Keratinocyte (primary cell): ENCODE results near the gene MME. TPM values are rescaled to one million over a fixed set of nuclear protein-coding genes. Genes with fewer than 3 reads are reported as not detected.

Experiments used
- DNase-seq: peaks from one replicate; pipeline ENCODE4 v3.0.0-alpha.2; 2011; ENCODE audit warnings: low read depth, missing footprints, low spot score
- FAIRE-seq: peaks from 2 replicates; lab custom pipeline; 2011; peaks lifted over from hg19 to GRCh38; lab: Jason Lieb, UNC
- H2AFZ ChIP-seq: 2 replicates; pipeline ENCODE4 v1.6.0; 2012; ENCODE audit warnings: low read length, control low read depth, inconsistent platforms; ENCODE audit not compliant: control insufficient read depth
- H3K27ac ChIP-seq: 2 replicates; pipeline ENCODE4 v1.5.1; 2011; ENCODE audit warnings: low read length; ENCODE audit not compliant: control insufficient read depth, insufficient read depth
- H3K27me3 ChIP-seq: 3 replicates; pipeline ENCODE4 v1.6.0; 2011; ENCODE audit warnings: low read length; ENCODE audit not compliant: control insufficient read depth, insufficient read depth; ENCODE audit errors: extremely low read depth
- H3K36me3 ChIP-seq, 2 experiments: 2 replicates in 1 of 2; 3 replicates in 1 of 2; pipeline ENCODE4 v1.5.1; 2011; ENCODE audit warnings: low read length in 2 of 2, mild to moderate bottlenecking in 1 of 2; ENCODE audit not compliant: control insufficient read depth in 2 of 2, insufficient read depth in 2 of 2; ENCODE audit errors: extremely low read depth in 1 of 2
- H3K4me1 ChIP-seq: 3 replicates; pipeline ENCODE4 v1.5.1; 2011; ENCODE audit warnings: low read length; ENCODE audit not compliant: control insufficient read depth, insufficient read depth; ENCODE audit errors: extremely low read depth
- H3K4me2 ChIP-seq: 3 replicates; pipeline ENCODE4 v1.6.0; 2011; ENCODE audit warnings: low read depth, low read length; ENCODE audit not compliant: control insufficient read depth, insufficient read depth; ENCODE audit errors: extremely low read depth
- H3K4me3 ChIP-seq, 3 experiments: fragments of 200-600 bp in 1 of 3; sonication (generic) in 1 of 3; 2 replicates in 2 of 3; 3 replicates in 1 of 3; pipeline ENCODE4 v1.5.1; 2011 to 2016; ENCODE audit warnings: low read length in 3 of 3, mild to moderate bottlenecking in 3 of 3, control low read depth in 2 of 3, inconsistent platforms in 1 of 3, low read depth in 1 of 3, mixed read lengths in 1 of 3, mixed run types in 1 of 3, moderate library complexity in 1 of 3; ENCODE audit not compliant: control insufficient read depth in 2 of 3, insufficient read depth in 2 of 3; ENCODE audit errors: extremely low read depth in 1 of 3
- H3K79me2 ChIP-seq: 2 replicates; pipeline ENCODE4 v1.6.0; 2012; ENCODE audit warnings: low read length; ENCODE audit not compliant: control insufficient read depth, insufficient read depth
- H3K9ac ChIP-seq: 3 replicates; pipeline ENCODE4 v1.6.0; 2011; ENCODE audit warnings: low read length; ENCODE audit not compliant: control insufficient read depth, insufficient read depth; ENCODE audit errors: extremely low read depth
- H3K9me1 ChIP-seq: 3 replicates; pipeline ENCODE4 v1.6.0; 2011; ENCODE audit warnings: low read length; ENCODE audit not compliant: control insufficient read depth, insufficient read depth; ENCODE audit errors: extremely low read depth
- H3K9me3 ChIP-seq: 2 replicates; pipeline ENCODE4 v1.5.1; 2012; ENCODE audit warnings: low read depth, low read length; ENCODE audit not compliant: control insufficient read depth
- H4K20me1 ChIP-seq: 3 replicates; pipeline ENCODE4 v1.6.0; 2011; ENCODE audit warnings: low read length; ENCODE audit not compliant: control insufficient read depth, insufficient read depth; ENCODE audit errors: extremely low read depth
- CTCF ChIP-seq, 3 experiments: IDR thresholded peaks in 1 of 3; conservative IDR thresholded peaks in 1 of 3; optimal IDR thresholded peaks in 1 of 3; 2 replicates in 2 of 3; 3 replicates in 1 of 3; pipeline versions ENCODE3 to v1.5.1; 2011; ENCODE audit warnings: low read length in 3 of 3, mild to moderate bottlenecking in 3 of 3, moderate library complexity in 2 of 3, control low read depth in 1 of 3, inconsistent platforms in 1 of 3; ENCODE audit not compliant: insufficient read depth in 2 of 3; ENCODE audit errors: extremely low read depth in 1 of 3
- EZH2 ChIP-seq: IDR thresholded peaks from one replicate; pipeline ENCODE4 v1.6.1; 2012; ENCODE audit warnings: inconsistent platforms, mild to moderate bottlenecking, low read length, moderate library complexity
- dilution Hi-C: fragments of 300-500 bp; cut with MboI; formaldehyde crosslinking; loops from one replicate; pipeline ENCODE4 v1.7.0; 2020; ENCODE audit warnings: low sequenced_read_pairs; ENCODE audit not compliant: extremely low pct_ligation_motif_present
- polyA plus RNA-seq, 5 experiments: library from polyadenylated mRNA; depleted of rRNA in 3 of 5; stranded (reverse) in 3 of 5; stranded (forward) in 1 of 5; unstranded in 1 of 5; fragments of >200 nt; gene quantifications; 1 replicate in 1 of 5; 2 replicates in 3 of 5; 3 replicates in 1 of 5; pipeline versions ENCODE4 v1.2.1 to v1.2.3, GENCODE V29; 2011 to 2012; ENCODE audit warnings: missing spikeins in 2 of 5, low read depth in 1 of 5, low replicate concordance in 1 of 5

Gene MME
- polyA plus RNA-seq, 1 donor (not counting 4 experiments of a cell fraction or from before 2014, with no cell fraction given) = 2.0 TPM

- no peak overlapping the region for H3K27ac ChIP-seq
- no peaks in the 10 kb centered on the region for H4K20me1 ChIP-seq
- H2AFZ ChIP-seq = no peak overlapping the region
- TF ChIP-seq CTCF (optimal IDR thresholded peaks at IDR 0.05 in 1 of 3, IDR thresholded peaks at IDR 0.05 in 1 of 3, conservative IDR thresholded peaks at IDR 0.05 in 1 of 3; ENCODE audit: extremely low read depth in 1 of 3, insufficient read depth in 2 of 3, low read length in 3 of 3) (no peak), EZH2 (no peak)
- H3K9me3 ChIP-seq = no peaks in the 10 kb centered on the region
- no peaks in the 10 kb centered on the region for H3K36me3 ChIP-seq
- H3K4me2 ChIP-seq = no peak overlapping the region
- FAIRE-seq (no peak), DNase-seq (no peak)
- no peak overlapping the region for H3K9ac ChIP-seq
- H3K79me2 ChIP-seq = no peaks in the 10 kb centered on the region
- no peaks in the 10 kb centered on the region for H3K4me1 ChIP-seq
- H3K27me3 ChIP-seq = no peaks in the 10 kb centered on the region
- H3K4me3 ChIP-seq = no peak overlapping the region
- dilution Hi-C loops = no loop called here
- no peaks in the 10 kb centered on the region for H3K9me1 ChIP-seq
Measured at GRCh38 chr3:155227141-155227540, 147.0 kb downstream of the MME start.

GRCh38 chr3:155228676-155229075 is 148.6 kb downstream of the MME start:
- FAIRE-seq = no peak
- no peak for DNase-seq
- Histone ChIP-seq H2AFZ (no peak overlapping the region), H3K4me3 (no peak overlapping the region), H3K4me1 (no peaks in the 10 kb centered on the region), H3K9ac (no peak overlapping the region), H3K9me3 (no peaks in the 10 kb centered on the region), H4K20me1 (no peaks in the 10 kb centered on the region), H3K79me2 (no peaks in the 10 kb centered on the region), H3K9me1 (no peaks in the 10 kb centered on the region), H3K36me3 (no peaks in the 10 kb centered on the region), H3K27ac (no peak overlapping the region), H3K27me3 (no peaks in the 10 kb centered on the region), H3K4me2 (no peak overlapping the region)
- dilution Hi-C loops = no loop called here
- TF ChIP-seq EZH2 = no peak
- TF ChIP-seq CTCF (optimal IDR thresholded peaks at IDR 0.05 in 1 of 3, IDR thresholded peaks at IDR 0.05 in 1 of 3, conservative IDR thresholded peaks at IDR 0.05 in 1 of 3; ENCODE audit: extremely low read depth in 1 of 3, insufficient read depth in 2 of 3, low read length in 3 of 3) = no peak
